DOHH2 (cell line): ENCODE measurements around the gene NIPBL.

Source experiments
- H3F3A ChIP-seq: fragments of 200-600 bp; sonication (generic), shearing (Covaris generic); 2 replicates; pipeline ENCODE4 v1.6.0; 2016; ENCODE audit warnings: antibody characterized with exemption, mild to moderate bottlenecking; ENCODE audit not compliant: control insufficient read depth, insufficient read depth
- H3K27ac ChIP-seq: fragments of 200-600 bp; sonication (generic); 2 replicates; pipeline ENCODE4 v1.5.1; 2014; ENCODE audit warnings: low read depth, mild to moderate bottlenecking, low read length, moderate library complexity
- H3K27me3 ChIP-seq: fragments of 200-600 bp; sonication (generic); 2 replicates; pipeline ENCODE4 v1.6.1; 2014; ENCODE audit warnings: mild to moderate bottlenecking, low read length, mixed read lengths; ENCODE audit not compliant: control insufficient read depth
- H3K36me3 ChIP-seq: fragments of 200-600 bp; sonication (generic); 2 replicates; pipeline ENCODE4 v1.6.1; 2014; ENCODE audit warnings: mild to moderate bottlenecking, low read length, moderate library complexity, mixed read lengths; ENCODE audit not compliant: control insufficient read depth
- H3K4me1 ChIP-seq: fragments of 200-600 bp; sonication (generic); 2 replicates; pipeline ENCODE4 v1.6.1; 2014; ENCODE audit warnings: mild to moderate bottlenecking, low read length, mixed read lengths; ENCODE audit not compliant: control insufficient read depth
- H3K4me2 ChIP-seq: fragments of 200-600 bp; sonication (generic); 2 replicates; pipeline ENCODE4 v1.6.0; 2014; ENCODE audit warnings: mild to moderate bottlenecking, low read length, moderate library complexity
- H3K4me3 ChIP-seq: fragments of 200-600 bp; sonication (generic); 2 replicates; pipeline ENCODE4 v1.5.1; 2014; ENCODE audit warnings: mild to moderate bottlenecking, low read length, mixed read lengths
- H3K79me2 ChIP-seq: fragments of 200-600 bp; sonication (generic); 2 replicates; pipeline ENCODE4 v1.6.1; 2014; ENCODE audit warnings: mild to moderate bottlenecking, low read length, mixed read lengths; ENCODE audit not compliant: control insufficient read depth
- H3K9me2 ChIP-seq: fragments of 200-600 bp; sonication (generic); replicated peaks from 2 replicates; pipeline ENCODE4 v1.6.1; 2014; ENCODE audit warnings: mild to moderate bottlenecking, low read length, mixed read lengths; ENCODE audit not compliant: control insufficient read depth
- H3K9me3 ChIP-seq: fragments of 200-600 bp; sonication (generic); 2 replicates; pipeline ENCODE4 v1.6.1; 2014; ENCODE audit warnings: antibody characterized with exemption, low read length, mixed read lengths; ENCODE audit not compliant: control insufficient read depth, insufficient read depth
- H4K20me1 ChIP-seq: fragments of 200-600 bp; sonication (generic); 2 replicates; pipeline ENCODE4 v1.6.0; 2014; ENCODE audit warnings: low read depth, mild to moderate bottlenecking, antibody characterized with exemption, low read length, moderate library complexity; ENCODE audit not compliant: control insufficient read depth, insufficient read depth
- CTCF ChIP-seq: fragments of 200-600 bp; sonication (generic); IDR thresholded peaks from one replicate; pipeline ENCODE4 v1.5.1; 2014; ENCODE audit warnings: antibody characterized with exemption, mild to moderate bottlenecking, low read depth, low read length; ENCODE audit not compliant: poor library complexity, severe bottlenecking
- EZH2phosphoT487 ChIP-seq: fragments of 200-600 bp; sonication (generic); IDR thresholded peaks from 2 replicates; pipeline ENCODE4 v1.6.1; 2017; ENCODE audit warnings: borderline replicate concordance, mild to moderate bottlenecking, antibody characterized with exemption, low read length, moderate library complexity, mixed read lengths

The NIPBL gene

DNA sequence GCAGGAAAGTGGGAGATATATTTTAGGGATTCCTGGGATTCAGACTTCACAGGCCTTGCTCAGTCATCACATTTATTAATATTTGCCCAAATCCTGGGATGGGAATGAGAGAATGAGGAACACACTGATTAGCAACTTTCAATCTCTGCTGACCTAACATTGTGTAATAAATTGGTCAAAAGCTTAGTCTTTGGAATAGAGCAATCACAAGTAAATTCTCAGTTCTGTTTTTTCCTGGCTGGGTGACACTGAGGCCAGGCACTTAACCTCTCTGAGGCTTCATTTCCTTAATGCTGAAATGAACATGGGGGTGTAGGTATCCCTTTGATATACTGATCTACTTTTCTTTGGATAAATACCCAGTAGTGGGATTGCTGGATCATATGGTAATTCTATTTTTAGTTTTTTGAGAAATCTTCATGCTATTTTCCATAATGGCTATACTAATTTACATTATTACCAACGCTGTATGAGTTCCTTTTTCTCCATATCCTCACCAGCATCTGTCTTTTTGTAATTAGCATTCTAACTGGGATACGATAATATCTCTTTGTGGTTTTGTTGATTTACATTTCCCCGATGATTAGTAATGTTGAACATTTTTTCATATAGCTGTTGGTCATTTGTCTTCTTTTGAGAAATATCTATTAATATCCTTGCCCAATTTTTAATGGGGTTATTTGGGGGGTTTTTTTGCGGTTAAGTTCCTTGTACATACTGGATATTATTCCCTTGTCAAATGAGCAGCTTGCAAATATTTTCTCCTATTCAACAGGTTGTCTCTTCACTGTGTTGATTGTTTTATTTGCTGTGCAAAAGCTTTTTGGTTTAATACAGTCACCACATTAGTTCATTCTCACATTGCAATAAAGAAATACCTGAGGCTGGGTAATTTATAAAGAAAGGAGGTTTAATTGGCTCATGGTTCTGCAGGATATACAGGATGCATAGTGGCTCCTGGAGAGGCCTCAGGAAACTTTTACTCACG, 36.8 kb upstream of the NIPBL start:
- H3K79me2 ChIP-seq: no peaks in the 10 kb centered on the region
- no peak overlapping the region for H3K27ac ChIP-seq
- H4K20me1 ChIP-seq: no peaks in the 10 kb centered on the region
- peaks cover 26% of the 10 kb centered on the region for H3K4me1 ChIP-seq
- H3K27me3 ChIP-seq: no peaks in the 10 kb centered on the region
- no peaks in the 10 kb centered on the region for H3K9me3 ChIP-seq
- H3K4me2 ChIP-seq: peak overlapping the region; percentile 5; the same call in 1 of the 2 replicates
- no peaks in the 10 kb centered on the region for H3K9me2 ChIP-seq
- H3F3A ChIP-seq: no peaks in the 10 kb centered on the region
- no peak overlapping the region for H3K4me3 ChIP-seq
- H3K36me3 ChIP-seq: no peaks in the 10 kb centered on the region
- TF ChIP-seq EZH2phosphoT487: no peak
- TF ChIP-seq CTCF: no peak

GRCh38 chr5:36841677-36842076, 34.9 kb upstream of the NIPBL start:
- Histone ChIP-seq H3K9me3 (no peaks in the 10 kb centered on the region), H3K4me1 (peaks cover 27% of the 10 kb centered on the region), H3K27me3 (no peaks in the 10 kb centered on the region), H3K4me3 (no peak overlapping the region), H3K36me3 (no peaks in the 10 kb centered on the region), H3K79me2 (no peaks in the 10 kb centered on the region), H3K4me2 (no peak overlapping the region), H3K27ac (no peak overlapping the region), H4K20me1 (no peaks in the 10 kb centered on the region), H3F3A (no peaks in the 10 kb centered on the region), H3K9me2 (no peaks in the 10 kb centered on the region)
- TF ChIP-seq EZH2phosphoT487 (no peak), CTCF (no peak)

- no peak overlapping the region for H3K27ac ChIP-seq
- H3K9me2 ChIP-seq: no peaks in the 10 kb centered on the region
- H3K36me3 ChIP-seq: no peaks in the 10 kb centered on the region
- H3K4me1 ChIP-seq: peaks cover 27% of the 10 kb centered on the region
- H3K27me3 ChIP-seq: no peaks in the 10 kb centered on the region
- no peaks in the 10 kb centered on the region for H3K79me2 ChIP-seq
- H3F3A ChIP-seq: no peaks in the 10 kb centered on the region
- no peak overlapping the region for H3K4me3 ChIP-seq
- H4K20me1 ChIP-seq: no peaks in the 10 kb centered on the region
- H3K4me2 ChIP-seq: no peak overlapping the region
- TF ChIP-seq CTCF (no peak), EZH2phosphoT487 (no peak)
- no peaks in the 10 kb centered on the region for H3K9me3 ChIP-seq
Measured at GRCh38 chr5:36842087-36842486, 34.5 kb upstream of the NIPBL start.
